K562 (cell line): ENCODE measurements around the gene SLIT1. TPM values are rescaled to one million over a fixed set of nuclear protein-coding genes. Genes with fewer than 3 reads are reported as not detected.
A peak's percentile ranks its signal among the peaks of the same experiment; 100 is the strongest.

Experiments used
- AFF1 ChIP-seq, 2 experiments: fragments of 450-650 bp; IDR thresholded peaks; 2 replicates each; pipeline ENCODE4 v1.6.1; 2018; ENCODE audit warnings: mild to moderate bottlenecking in 2 of 2, low read depth in 1 of 2; ENCODE audit not compliant: partially characterized antibody in 2 of 2
- BDP1 ChIP-seq: IDR thresholded peaks from 3 replicates; pipeline ENCODE4 v1.6.1; 2011; ENCODE audit not compliant: insufficient read length, insufficient read depth
- HINFP ChIP-seq: fragments of 450-650 bp; conservative IDR thresholded peaks from 2 replicates; pipeline ENCODE4 v1.6.1; 2016; ENCODE audit warnings: missing genetic modification characterization, low read depth, mild to moderate bottlenecking, control low read depth, missing compliant biosample characterization
- HMG20A ChIP-seq: fragments of 450-650 bp; formaldehyde crosslinking; conservative IDR thresholded peaks from 2 replicates; pipeline ENCODE4 v1.4.0; 2020; ENCODE audit warnings: mild to moderate bottlenecking, mixed read lengths
- MAFF ChIP-seq: IDR thresholded peaks from 2 replicates; pipeline ENCODE4 v1.6.1; 2012; ENCODE audit warnings: low read length, improper control_type of control experiment
- MITF ChIP-seq: IDR thresholded peaks from 2 replicates; pipeline ENCODE4 v1.6.1; 2014; ENCODE audit warnings: antibody characterized with exemption
- NR4A1 ChIP-seq, 2 experiments: fragments of 250-450 bp in 1 of 2; fragments of 450-650 bp in 1 of 2; sonication (Bioruptor Pico) in 1 of 2; IDR thresholded peaks; 2 replicates each; pipeline versions ENCODE4 v1.4.0 to v1.6.1; 2016 to 2020; ENCODE audit warnings: mild to moderate bottlenecking in 2 of 2, missing compliant biosample characterization in 1 of 2, missing genetic modification characterization in 1 of 2, moderate library complexity in 1 of 2
- SMARCA4 ChIP-seq: fragments of 450-650 bp; IDR thresholded peaks from 2 replicates; pipeline ENCODE4 v1.6.1; 2016
- ZBTB40 ChIP-seq, 2 experiments: fragments of 450-650 bp in 1 of 2; sonication (generic) in 1 of 2; formaldehyde crosslinking in 1 of 2; IDR thresholded peaks; 2 replicates each; pipeline versions ENCODE4 v1.7.1 to v1.9.0; 2016 to 2022; ENCODE audit warnings: inconsistent platforms in 1 of 2, mild to moderate bottlenecking in 1 of 2, missing genetic modification reagents in 1 of 2
- ZNF23 ChIP-seq: fragments of 250-450 bp; sonication (Bioruptor Pico); IDR thresholded peaks from 2 replicates; pipeline ENCODE4 v1.4.0; 2020; ENCODE audit warnings: mild to moderate bottlenecking
- polyA plus RNA-seq, 8 experiments: library from polyadenylated mRNA; depleted of rRNA in 4 of 8; stranded (reverse) in 5 of 8; unstranded in 3 of 8; fragments of >200 nt; fragmentation: Nextera tagmentation in 2 of 8; fragmentation: Illumina TruSeq in 1 of 8; extraction: Ambion mirVana in 2 of 8; extraction: Trizol in 1 of 8; gene quantifications; 2 replicates each; pipeline versions ENCODE4 v1.2.1 to v1.2.3, GENCODE V29; 2011 to 2014; ENCODE audit warnings: inconsistent platforms in 1 of 8, missing spikeins in 1 of 8
- total RNA-seq, 7 experiments: library from RNA; depleted of rRNA in 6 of 7; stranded (reverse); fragments of >200 nt in 6 of 7; fragmentation: Illumina TruSeq in 2 of 7; extraction: Trizol in 2 of 7; gene quantifications; 2 replicates each; pipeline versions ENCODE4 v1.2.1 to v1.2.3, GENCODE V29; 2011 to 2021; ENCODE audit warnings: low replicate concordance in 1 of 7

SLIT1 gene
- total and polyA plus RNA-seq, 9 of the 15 experiments (the other 6 are each of a cell fraction or from before 2014, with no cell fraction given), result 0.01 to 0.11 (median 0.04) TPM; not detected in 3

GRCh38 chr10:97081621-97082235 lies 104.0 kb downstream of the SLIT1 start (continued):
- no peak for TF ChIP-seq MAFF
- TF ChIP-seq BDP1, result no peak
- TF ChIP-seq HMG20A (CRISPR knock-in tag), result no peak
- TF ChIP-seq ZBTB40 (IDR thresholded peaks at IDR 0.05), result 0 out of 2 replicates have a peak, but pooled peaks have one; percentile 14
- TF ChIP-seq ZBTB40 (CRISPR knock-in tag; IDR thresholded peaks at IDR 0.05), result no peak
- no peak for TF ChIP-seq ZNF23 (CRISPR knock-in tag)
- no peak for TF ChIP-seq MITF
- no peak for TF ChIP-seq HINFP (tag)
- TF ChIP-seq AFF1 (IDR thresholded peaks at IDR 0.05; ENCODE audit: low read depth in 1 of 2, partially characterized antibody in 2 of 2), result peak in 1 of 2 experiments; percentile 95
- 0 out of 2 replicates have a peak, but pooled peaks have one; percentile 22 for TF ChIP-seq SMARCA4
- TF ChIP-seq NR4A1 (CRISPR knock-in tag; IDR thresholded peaks at IDR 0.05), result no peak
- no peak for TF ChIP-seq NR4A1 (tag; IDR thresholded peaks at IDR 0.05)
